K562 (cell line): ENCODE data around the gene LRRK1. TPM values are rescaled to one million over a fixed set of nuclear protein-coding genes. Genes with fewer than 3 reads are reported as not detected.

Experiments used
- ATAC-seq: fragments of 200-7000 bp; cut with Tn5 transposase; 3 replicates; pipeline ENCODE4 v1.9.1; 2020; ENCODE audit warnings: moderate library complexity
- BruUV-seq: library from RNA; stranded (reverse); fragments of 400-500 nt; replicated peaks from 2 replicates; lab custom pipeline; 2021; lab: Mats Ljungman, UMichigan
- CTCF ChIA-PET: fragments of 300-600 bp; formaldehyde crosslinking; extraction: SDS; loops from one replicate; lab custom pipeline; 2021; ENCODE audit warnings: low intra/inter-chr PET ratio; lab: Yijun Ruan, JAX
- POLR2A ChIA-PET: fragments of 300-600, 350-650 bp; sonication (Branson Sonifier 250); formaldehyde crosslinking; extraction: SDS; loops from one replicate; lab custom pipeline; 2021; ENCODE audit warnings: antibody characterized with exemption, inconsistent platforms; lab: Yijun Ruan, JAX
- DNase-seq, 4 experiments: peaks; one replicate each; pipeline versions ENCODE4 v3.0.0 to v3.0.0-alpha.2; 2011 to 2018; ENCODE audit warnings: low spot score in 3 of 4, mixed read lengths in 3 of 4; ENCODE audit errors: extremely low read depth in 1 of 4
- FAIRE-seq: peaks from 2 replicates; lab custom pipeline; 2011; peaks lifted over from hg19 to GRCh38; lab: Jason Lieb, UNC
- H2AFZ ChIP-seq: 2 replicates; pipeline ENCODE4 v1.6.0; 2011; ENCODE audit warnings: low read depth, low read length, control low read depth, inconsistent platforms
- H3K27ac ChIP-seq: fragments of 200-600 bp; 3 replicates; pipeline ENCODE4 v1.8.0; 2011; ENCODE audit warnings: low read depth, mild to moderate bottlenecking, control low read depth, inconsistent platforms, low read length, moderate library complexity, mixed read lengths; ENCODE audit errors: extremely low read depth
- H3K27me3 ChIP-seq, 2 experiments: fragments of 300-600 bp in 1 of 2; 2 replicates in 1 of 2; 3 replicates in 1 of 2; pipeline versions ENCODE4 v1.6.0 to v1.8.0; 2011; ENCODE audit warnings: inconsistent platforms in 2 of 2, low read length in 2 of 2, mild to moderate bottlenecking in 1 of 2, mixed read lengths in 1 of 2, moderate library complexity in 1 of 2; ENCODE audit not compliant: control insufficient read depth in 2 of 2, insufficient read depth in 2 of 2
- H3K36me3 ChIP-seq: fragments of 300-600 bp; 3 replicates; pipeline ENCODE4 v1.8.0; 2011; ENCODE audit warnings: mild to moderate bottlenecking, low read length, inconsistent platforms; ENCODE audit not compliant: control insufficient read depth, insufficient read depth
- H3K4me1 ChIP-seq, 2 experiments: fragments of 200-600 bp in 1 of 2; replicated peaks in 1 of 2; 2 replicates in 1 of 2; 3 replicates in 1 of 2; pipeline versions ENCODE4 v1.5.1 to v1.8.0; 2011; ENCODE audit warnings: inconsistent platforms in 2 of 2, low read length in 2 of 2, mild to moderate bottlenecking in 1 of 2, mixed read lengths in 1 of 2, moderate library complexity in 1 of 2; ENCODE audit not compliant: control insufficient read depth in 2 of 2, insufficient read depth in 2 of 2
- H3K4me2 ChIP-seq: 2 replicates; pipeline ENCODE4 v1.6.1; 2011; ENCODE audit warnings: low read length, control low read depth, inconsistent platforms, mixed read lengths; ENCODE audit not compliant: insufficient read depth
- H3K4me3 ChIP-seq: fragments of 200-600 bp; sonication (generic), shearing (Covaris generic); 2 replicates; pipeline ENCODE4 v1.5.1; 2016; ENCODE audit warnings: control low read depth, inconsistent platforms
- H3K79me2 ChIP-seq: fragments of 200-600 bp; 3 replicates; pipeline ENCODE4 v1.8.0; 2011; ENCODE audit warnings: low read length, inconsistent platforms; ENCODE audit not compliant: control insufficient read depth, insufficient read depth
- H3K9ac ChIP-seq, 2 experiments: 2 replicates each; pipeline versions ENCODE4 v1.6.0 to v1.6.1; 2011; ENCODE audit warnings: low read depth in 2 of 2, low read length in 2 of 2, control low read depth in 1 of 2, inconsistent platforms in 1 of 2, mild to moderate bottlenecking in 1 of 2, mixed read lengths in 1 of 2; ENCODE audit not compliant: insufficient read depth in 1 of 2
- H3K9me1 ChIP-seq: one replicate; pipeline ENCODE4 v1.6.0; 2011; ENCODE audit warnings: inconsistent platforms, mild to moderate bottlenecking, low read length, moderate library complexity; ENCODE audit not compliant: control insufficient read depth, insufficient read depth
- H3K9me3 ChIP-seq: replicated peaks from 2 replicates; pipeline ENCODE4 v1.5.1; 2011; ENCODE audit warnings: low read depth, low read length, inconsistent platforms; ENCODE audit not compliant: control insufficient read depth, insufficient read depth
- H4K20me1 ChIP-seq: replicated peaks from 2 replicates; pipeline ENCODE4 v1.6.1; 2011; ENCODE audit warnings: low read length, inconsistent platforms, mixed read lengths; ENCODE audit not compliant: control insufficient read depth, insufficient read depth
- CBX1 ChIP-seq: sonication (generic); IDR thresholded peaks from 2 replicates; pipeline ENCODE4 v1.6.1; 2016; ENCODE audit warnings: antibody characterized with exemption, low read depth, mild to moderate bottlenecking
- GTF2F1 ChIP-seq: IDR thresholded peaks from 2 replicates; pipeline ENCODE4 v1.6.1; 2011; ENCODE audit warnings: low read depth, low read length, improper control_type of control experiment
- HNRNPLL ChIP-seq: fragments of 200-400 bp; formaldehyde crosslinking; IDR thresholded peaks from 2 replicates; pipeline ENCODE4 v1.6.1; 2017; ENCODE audit warnings: low read length, low read depth, mild to moderate bottlenecking; ENCODE audit not compliant: poor library complexity, severe bottlenecking
- KAT8 ChIP-seq: fragments of 450-650 bp; IDR thresholded peaks from 2 replicates; pipeline ENCODE4 v1.6.1; 2016; ENCODE audit warnings: low read depth, mild to moderate bottlenecking
- NFATC3 ChIP-seq: fragments of 450-650 bp; IDR thresholded peaks from 2 replicates; pipeline ENCODE4 v1.6.1; 2017; ENCODE audit warnings: mild to moderate bottlenecking
- PTRF ChIP-seq: fragments of 450-650 bp; IDR thresholded peaks from 2 replicates; pipeline ENCODE4 v1.6.1; 2016; ENCODE audit warnings: mild to moderate bottlenecking, missing genetic modification characterization, missing compliant biosample characterization
- SIN3A ChIP-seq, 2 experiments: fragments of 150-350 bp in 1 of 2; IDR thresholded peaks; 2 replicates each; pipeline ENCODE4 v1.6.1; 2011 to 2016; ENCODE audit warnings: borderline replicate concordance in 2 of 2, low read depth in 2 of 2, low read length in 2 of 2, mild to moderate bottlenecking in 2 of 2, moderate library complexity in 2 of 2; ENCODE audit not compliant: control insufficient read depth in 1 of 2
- SIN3B ChIP-seq: fragments of 450-650 bp; IDR thresholded peaks from 2 replicates; pipeline ENCODE4 v1.6.1; 2017; ENCODE audit warnings: low read depth, mild to moderate bottlenecking, moderate library complexity
- TAF1 ChIP-seq: IDR thresholded peaks from 2 replicates; pipeline ENCODE4 v1.6.1; 2011; ENCODE audit warnings: mild to moderate bottlenecking, low read length, moderate library complexity; ENCODE audit not compliant: insufficient read depth, control insufficient read depth, severe bottlenecking; ENCODE audit errors: extremely low read depth
- ZBTB17 ChIP-seq: fragments of 450-650 bp; formaldehyde crosslinking; IDR thresholded peaks from 2 replicates; pipeline ENCODE4 v1.4.0; 2020; ENCODE audit warnings: mild to moderate bottlenecking
- ZNF324 ChIP-seq: fragments of 250-450 bp; sonication (Bioruptor Pico); IDR thresholded peaks from 2 replicates; pipeline ENCODE4 v1.4.0; 2020; ENCODE audit warnings: mild to moderate bottlenecking
- ZNF696 ChIP-seq: fragments of 250-450 bp; sonication (Bioruptor Pico); conservative IDR thresholded peaks from 2 replicates; pipeline ENCODE4 v1.4.0; 2020; ENCODE audit warnings: mild to moderate bottlenecking, moderate library complexity
- ZNF717 ChIP-seq: fragments of 250-450 bp; sonication (Bioruptor Pico); IDR thresholded peaks from 2 replicates; pipeline ENCODE4 v1.5.0; 2021
- WGBS: fragments of 100-300 bp; shearing (Covaris generic); methylation state at CpG from one replicate; pipeline ENCODE4 v1.1.6; 2016; ENCODE audit warnings: low coverage, mixed read lengths; ENCODE audit not compliant: insufficient coverage; ENCODE audit errors: missing lambda C conversion rate; 5-methylcytosine and 5-hydroxymethylcytosine counted together
- in situ Hi-C: fragments of 300-500 bp; cut with MboI; formaldehyde crosslinking; loops from 4 replicates; pipeline ENCODE4 v1.15.0; 2018; ENCODE audit warnings: inconsistent platforms, mixed read lengths
- intact Hi-C: fragments of 100-400 bp; cut with micrococcal nuclease; formaldehyde crosslinking; loops from 2 replicates; pipeline ENCODE4 v1.14.2; 2022
- polyA plus RNA-seq, 8 experiments: library from polyadenylated mRNA; depleted of rRNA in 4 of 8; stranded (reverse) in 5 of 8; unstranded in 3 of 8; fragments of >200 nt; fragmentation: Nextera tagmentation in 2 of 8; fragmentation: Illumina TruSeq in 1 of 8; extraction: Ambion mirVana in 2 of 8; extraction: Trizol in 1 of 8; gene quantifications; 2 replicates each; pipeline versions ENCODE4 v1.2.1 to v1.2.3, GENCODE V29; 2011 to 2014; ENCODE audit warnings: inconsistent platforms in 1 of 8, missing spikeins in 1 of 8
- total RNA-seq, 7 experiments: library from RNA; depleted of rRNA in 6 of 7; stranded (reverse); fragments of >200 nt in 6 of 7; fragmentation: Illumina TruSeq in 2 of 7; extraction: Trizol in 2 of 7; gene quantifications; 2 replicates each; pipeline versions ENCODE4 v1.2.1 to v1.2.3, GENCODE V29; 2011 to 2021; ENCODE audit warnings: low replicate concordance in 1 of 7
- TF ChIP-seq, protein P1 (sequence below): fragments of 250-450 bp; sonication (Bioruptor Pico); IDR thresholded peaks from 2 replicates; pipeline ENCODE4 v1.4.0; 2020; ENCODE audit warnings: mild to moderate bottlenecking, moderate library complexity
- TF ChIP-seq, protein P2 (sequence below): fragments of 250-450 bp; sonication (Bioruptor Pico); IDR thresholded peaks from 2 replicates; pipeline ENCODE4 v1.5.0; 2021; ENCODE audit warnings: mild to moderate bottlenecking, borderline replicate concordance

The LRRK1 gene
- total and polyA plus RNA-seq, 9 of the 15 experiments (the other 6 are each of a cell fraction or from before 2014, with no cell fraction given), result 0.01 to 1.5 (median 0.11) TPM

DNA sequence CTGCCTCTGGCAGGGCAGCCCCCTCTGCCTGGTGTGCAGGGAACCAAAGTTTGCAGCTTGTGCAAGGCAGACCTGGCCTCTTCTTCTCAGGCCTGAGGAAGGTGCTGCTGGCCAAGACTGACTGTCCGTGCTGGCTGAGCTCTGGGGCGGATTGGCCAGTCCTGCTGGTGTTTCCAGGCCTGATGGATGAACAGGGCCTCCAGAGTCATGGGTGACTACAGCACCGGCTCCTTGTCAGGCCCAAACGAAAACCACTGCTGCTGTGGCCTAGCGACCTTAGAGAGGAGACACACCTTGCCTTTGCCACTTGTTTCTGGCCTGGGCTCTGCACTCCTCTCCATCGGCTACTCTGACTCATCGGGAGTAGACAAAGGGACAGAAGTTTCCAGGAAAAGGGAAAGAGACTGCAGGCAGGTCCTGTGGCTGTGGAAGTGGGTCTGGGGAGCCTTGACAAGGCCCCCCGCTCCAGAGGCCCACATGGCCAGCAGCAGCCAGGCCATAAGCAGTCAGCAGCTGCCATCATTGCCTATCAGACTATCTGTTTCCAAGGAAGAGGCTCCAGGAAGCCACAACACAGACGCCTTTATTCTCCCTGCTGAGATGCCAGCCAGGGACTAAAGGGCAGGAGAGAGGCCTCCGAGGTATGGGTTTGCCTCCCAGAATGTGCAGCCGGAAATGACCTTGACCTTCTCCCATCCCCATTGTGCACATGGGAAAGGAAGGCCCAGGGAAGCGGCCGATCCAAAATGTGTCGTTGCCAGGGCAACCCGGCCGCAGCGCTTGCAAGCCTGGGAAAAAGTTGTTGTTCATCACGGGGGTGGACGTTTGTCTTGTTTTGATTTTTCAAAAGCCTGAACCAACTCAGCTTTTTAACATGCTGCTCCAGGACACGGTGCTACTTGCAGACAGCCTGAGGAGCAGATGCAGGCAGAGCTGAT, 172.2 kb downstream of the LRRK1 start:
- H3K79me2 ChIP-seq, result peaks cover 8% of the 10 kb centered on the region; the same call in 1 of the 3 replicates
- no peak for FAIRE-seq
- no peaks in the 10 kb centered on the region for H3K9me1 ChIP-seq
- peaks cover 2 to 18% of the 10 kb centered on the region in 2 experiments; a peak in 3 of 5 replicates for H3K27me3 ChIP-seq
- no peaks in the 10 kb centered on the region for H3K9me3 ChIP-seq
- in situ Hi-C loops, result no loop called here
- no peak for ATAC-seq
- ChIA-PET CTCF (no interaction called here), POLR2A (interaction anchor here (0.6 to 1.5 kb wide), 2 partner anchors 23 to 28 kb away, joined by 3 to 5 read pairs; no protein-coding TSS in a partner anchor)
- no peaks in the 10 kb centered on the region for H3K36me3 ChIP-seq
- intact Hi-C loops, result no loop called here
- no peak overlapping the region for H3K4me3 ChIP-seq
- WGBS, result 36% methylated on average over 16 of the region's 20 CpGs
- DNase-seq, result no peak
- no peak overlapping the region; a peak in 1 of 4 replicates for H3K9ac ChIP-seq
- no peak overlapping the region; the same call in 1 of the 2 replicates for H2AFZ ChIP-seq
- no TSS peak for BruUV-seq
- no peak overlapping the region for H3K27ac ChIP-seq
- peaks cover 11 to 28% of the 10 kb centered on the region in 2 experiments; a peak in 4 of 5 replicates for H3K4me1 ChIP-seq
- H4K20me1 ChIP-seq, result no peaks in the 10 kb centered on the region
- H3K4me2 ChIP-seq, result no peak overlapping the region
- TF ChIP-seq HNRNPLL (no peak), ZNF324 (CRISPR knock-in tag) (no peak), PTRF (tag) (no peak), GTF2F1 (no peak), CBX1 (no peak), NFATC3 (no peak), TAF1 (no peak), SIN3B (no peak), ZNF696 (CRISPR knock-in tag) (no peak), ZBTB17 (no peak), KAT8 (no peak), ZNF717 (CRISPR knock-in tag) (no peak), SIN3A (IDR thresholded peaks at IDR 0.05; ENCODE audit: borderline replicate concordance in 2 of 2, control insufficient read depth in 1 of 2, low read depth in 2 of 2, low read length in 2 of 2) (no peak)
- TF ChIP-seq, protein P1, sequence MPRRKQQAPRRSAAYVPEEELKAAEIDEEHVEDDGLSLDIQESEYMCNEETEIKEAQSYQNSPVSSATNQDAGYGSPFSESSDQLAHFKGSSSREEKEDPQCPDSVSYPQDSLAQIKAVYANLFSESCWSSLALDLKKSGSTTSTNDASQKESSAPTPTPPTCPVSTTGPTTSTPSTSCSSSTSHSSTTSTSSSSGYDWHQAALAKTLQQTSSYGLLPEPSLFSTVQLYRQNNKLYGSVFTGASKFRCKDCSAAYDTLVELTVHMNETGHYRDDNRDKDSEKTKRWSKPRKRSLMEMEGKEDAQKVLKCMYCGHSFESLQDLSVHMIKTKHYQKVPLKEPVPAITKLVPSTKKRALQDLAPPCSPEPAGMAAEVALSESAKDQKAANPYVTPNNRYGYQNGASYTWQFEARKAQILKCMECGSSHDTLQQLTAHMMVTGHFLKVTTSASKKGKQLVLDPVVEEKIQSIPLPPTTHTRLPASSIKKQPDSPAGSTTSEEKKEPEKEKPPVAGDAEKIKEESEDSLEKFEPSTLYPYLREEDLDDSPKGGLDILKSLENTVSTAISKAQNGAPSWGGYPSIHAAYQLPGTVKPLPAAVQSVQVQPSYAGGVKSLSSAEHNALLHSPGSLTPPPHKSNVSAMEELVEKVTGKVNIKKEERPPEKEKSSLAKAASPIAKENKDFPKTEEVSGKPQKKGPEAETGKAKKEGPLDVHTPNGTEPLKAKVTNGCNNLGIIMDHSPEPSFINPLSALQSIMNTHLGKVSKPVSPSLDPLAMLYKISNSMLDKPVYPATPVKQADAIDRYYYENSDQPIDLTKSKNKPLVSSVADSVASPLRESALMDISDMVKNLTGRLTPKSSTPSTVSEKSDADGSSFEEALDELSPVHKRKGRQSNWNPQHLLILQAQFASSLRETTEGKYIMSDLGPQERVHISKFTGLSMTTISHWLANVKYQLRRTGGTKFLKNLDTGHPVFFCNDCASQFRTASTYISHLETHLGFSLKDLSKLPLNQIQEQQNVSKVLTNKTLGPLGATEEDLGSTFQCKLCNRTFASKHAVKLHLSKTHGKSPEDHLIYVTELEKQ (CRISPR knock-in tag), result no peak
- TF ChIP-seq, protein P2, sequence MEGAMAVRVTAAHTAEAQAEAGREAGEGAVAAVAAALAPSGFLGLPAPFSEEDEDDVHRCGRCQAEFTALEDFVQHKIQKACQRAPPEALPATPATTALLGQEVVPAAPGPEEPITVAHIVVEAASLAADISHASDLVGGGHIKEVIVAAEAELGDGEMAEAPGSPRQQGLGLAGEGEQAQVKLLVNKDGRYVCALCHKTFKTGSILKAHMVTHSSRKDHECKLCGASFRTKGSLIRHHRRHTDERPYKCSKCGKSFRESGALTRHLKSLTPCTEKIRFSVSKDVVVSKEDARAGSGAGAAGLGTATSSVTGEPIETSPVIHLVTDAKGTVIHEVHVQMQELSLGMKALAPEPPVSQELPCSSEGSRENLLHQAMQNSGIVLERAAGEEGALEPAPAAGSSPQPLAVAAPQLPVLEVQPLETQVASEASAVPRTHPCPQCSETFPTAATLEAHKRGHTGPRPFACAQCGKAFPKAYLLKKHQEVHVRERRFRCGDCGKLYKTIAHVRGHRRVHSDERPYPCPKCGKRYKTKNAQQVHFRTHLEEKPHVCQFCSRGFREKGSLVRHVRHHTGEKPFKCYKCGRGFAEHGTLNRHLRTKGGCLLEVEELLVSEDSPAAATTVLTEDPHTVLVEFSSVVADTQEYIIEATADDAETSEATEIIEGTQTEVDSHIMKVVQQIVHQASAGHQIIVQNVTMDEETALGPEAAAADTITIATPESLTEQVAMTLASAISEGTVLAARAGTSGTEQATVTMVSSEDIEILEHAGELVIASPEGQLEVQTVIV, result no peak
